ENCODE results near the gene FBXW8. TPM values are rescaled to one million over a fixed set of nuclear protein-coding genes. Genes with fewer than 3 reads are reported as not detected.

FBXW8 gene
- total and polyA plus RNA-seq, 4 donors: 3.9 to 20.3 (median 12.5) TPM

DNA sequence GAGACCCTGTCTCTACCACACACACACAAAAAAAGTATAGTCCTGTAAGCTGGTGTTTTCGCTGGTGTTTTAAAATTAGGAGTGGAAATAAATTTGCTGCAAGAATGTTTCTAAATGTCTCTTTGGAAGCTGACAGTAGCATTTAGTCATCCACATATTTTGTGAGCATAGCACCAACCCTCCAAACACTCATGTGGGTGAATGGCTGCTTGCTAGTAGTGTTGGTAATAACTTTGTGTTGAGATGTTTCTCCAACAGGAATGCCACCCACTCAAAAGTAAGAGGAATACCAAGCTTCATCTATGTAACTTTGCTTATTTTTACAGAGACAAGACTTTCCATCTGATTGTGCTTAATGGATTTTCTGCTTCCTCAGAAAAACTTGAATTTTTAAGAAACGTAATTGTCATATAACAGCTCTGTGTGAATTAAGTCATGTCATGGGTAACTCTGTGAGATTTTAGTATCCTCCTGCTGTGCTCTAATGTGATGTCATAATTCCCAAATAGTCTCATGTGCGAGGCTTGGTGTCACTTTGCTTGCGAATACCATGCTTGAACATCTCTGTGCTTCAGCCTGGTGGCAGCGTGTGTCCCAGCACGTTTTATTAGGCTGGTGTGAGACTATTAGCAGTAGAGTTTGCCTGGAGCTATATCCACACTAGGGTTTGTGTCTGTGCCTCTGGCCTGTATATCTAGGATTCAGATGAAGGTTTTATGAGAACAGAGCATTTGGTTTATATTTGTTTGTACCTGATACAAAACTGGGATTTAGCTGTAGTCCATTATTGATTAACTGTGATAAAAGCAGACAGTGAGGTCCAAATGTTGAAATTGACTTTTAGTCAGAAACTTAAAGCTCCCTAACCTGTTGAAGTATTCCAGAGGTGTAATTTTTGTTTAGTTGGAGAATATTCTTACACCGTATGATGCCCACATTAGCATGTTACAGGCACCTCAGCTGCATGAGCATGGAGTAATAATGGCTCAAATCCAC, 80.5 kb downstream of the FBXW8 start:
- Histone ChIP-seq H3K27ac (ENCODE audit: low read depth in 1 of 2, low read length in 1 of 2) (peak overlapping the region in 1 of 2 donors; percentile 25), H3K27me3 (ENCODE audit: control insufficient read depth in 3 of 3, insufficient read depth in 3 of 3, low read length in 2 of 3) (no peaks in the 10 kb centered on the region), H3K4me3 (no peak overlapping the region), H3K4me1 (ENCODE audit: control insufficient read depth in 5 of 5, insufficient read depth in 5 of 5, low read length in 5 of 5) (peaks cover 0 to 7% (median 0%) of the 10 kb centered on the region in 5 donors), H3K9ac (ENCODE audit: insufficient read depth in 1 of 2, low read length in 2 of 2) (no peak overlapping the region), H3K9me3 (ENCODE audit: control insufficient read depth in 4 of 4, insufficient read depth in 3 of 4, low read length in 3 of 4) (no peaks in the 10 kb centered on the region), H3K36me3 (ENCODE audit: control insufficient read depth in 4 of 4, insufficient read depth in 4 of 4, low read length in 4 of 4) (peaks cover 4 to 27% (median 14%) of the 10 kb centered on the region in 4 donors)
- no peak for DNase-seq
- TF ChIP-seq, protein P1, sequence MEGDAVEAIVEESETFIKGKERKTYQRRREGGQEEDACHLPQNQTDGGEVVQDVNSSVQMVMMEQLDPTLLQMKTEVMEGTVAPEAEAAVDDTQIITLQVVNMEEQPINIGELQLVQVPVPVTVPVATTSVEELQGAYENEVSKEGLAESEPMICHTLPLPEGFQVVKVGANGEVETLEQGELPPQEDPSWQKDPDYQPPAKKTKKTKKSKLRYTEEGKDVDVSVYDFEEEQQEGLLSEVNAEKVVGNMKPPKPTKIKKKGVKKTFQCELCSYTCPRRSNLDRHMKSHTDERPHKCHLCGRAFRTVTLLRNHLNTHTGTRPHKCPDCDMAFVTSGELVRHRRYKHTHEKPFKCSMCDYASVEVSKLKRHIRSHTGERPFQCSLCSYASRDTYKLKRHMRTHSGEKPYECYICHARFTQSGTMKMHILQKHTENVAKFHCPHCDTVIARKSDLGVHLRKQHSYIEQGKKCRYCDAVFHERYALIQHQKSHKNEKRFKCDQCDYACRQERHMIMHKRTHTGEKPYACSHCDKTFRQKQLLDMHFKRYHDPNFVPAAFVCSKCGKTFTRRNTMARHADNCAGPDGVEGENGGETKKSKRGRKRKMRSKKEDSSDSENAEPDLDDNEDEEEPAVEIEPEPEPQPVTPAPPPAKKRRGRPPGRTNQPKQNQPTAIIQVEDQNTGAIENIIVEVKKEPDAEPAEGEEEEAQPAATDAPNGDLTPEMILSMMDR (IDR thresholded peaks at IDR 0.05; ENCODE audit: control extremely low read depth, extremely low read depth): no peak
- WGBS, 2 donors: 95% methylated on average over 7 of the region's 7 CpGs
- no peak for ATAC-seq (ENCODE audit: insufficient read depth, low FRiP score)

DNA sequence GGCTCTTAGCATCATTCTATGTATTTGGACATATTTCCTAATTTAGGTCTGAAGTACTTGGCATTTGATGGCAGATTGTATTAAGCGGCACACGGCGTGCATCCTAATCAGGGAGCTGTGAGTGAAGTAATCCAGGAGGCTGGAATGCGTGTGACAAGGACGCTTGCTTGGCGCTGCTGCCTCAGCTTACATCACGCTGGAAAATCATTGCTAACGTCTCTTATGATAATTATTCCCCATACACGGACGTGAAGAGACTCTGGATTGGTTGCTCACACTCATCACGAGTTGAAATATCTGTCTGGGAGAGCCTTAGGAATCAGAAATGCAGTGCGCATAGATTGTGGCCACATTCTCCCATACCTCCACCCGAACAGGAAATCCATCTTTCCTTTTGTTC, 85.3 kb downstream of the FBXW8 start:
- Histone ChIP-seq H3K36me3 (ENCODE audit: control insufficient read depth in 4 of 4, insufficient read depth in 4 of 4, low read length in 4 of 4) (peaks cover 0 to 13% (median 3%) of the 10 kb centered on the region in 4 donors), H3K4me1 (ENCODE audit: control insufficient read depth in 5 of 5, insufficient read depth in 5 of 5, low read length in 5 of 5) (peaks cover 0 to 4% (median 0%) of the 10 kb centered on the region in 5 donors), H3K9ac (ENCODE audit: insufficient read depth in 1 of 2, low read length in 2 of 2) (no peak overlapping the region), H3K27ac (ENCODE audit: low read depth in 1 of 2, low read length in 1 of 2) (no peak overlapping the region), H3K4me3 (no peak overlapping the region), H3K27me3 (ENCODE audit: control insufficient read depth in 3 of 3, insufficient read depth in 3 of 3, low read length in 2 of 3) (no peaks in the 10 kb centered on the region), H3K9me3 (ENCODE audit: control insufficient read depth in 4 of 4, insufficient read depth in 3 of 4, low read length in 3 of 4) (no peaks in the 10 kb centered on the region)
- TF ChIP-seq, protein P1 (IDR thresholded peaks at IDR 0.05; ENCODE audit: control extremely low read depth, extremely low read depth): no peak
- WGBS, 2 donors: 90 to 95% methylated on average over 13 of the region's 13 CpGs
- DNase-seq: peak in 1 of 3 donors; percentile 14
- ATAC-seq (ENCODE audit: insufficient read depth, low FRiP score): no peak

DNA sequence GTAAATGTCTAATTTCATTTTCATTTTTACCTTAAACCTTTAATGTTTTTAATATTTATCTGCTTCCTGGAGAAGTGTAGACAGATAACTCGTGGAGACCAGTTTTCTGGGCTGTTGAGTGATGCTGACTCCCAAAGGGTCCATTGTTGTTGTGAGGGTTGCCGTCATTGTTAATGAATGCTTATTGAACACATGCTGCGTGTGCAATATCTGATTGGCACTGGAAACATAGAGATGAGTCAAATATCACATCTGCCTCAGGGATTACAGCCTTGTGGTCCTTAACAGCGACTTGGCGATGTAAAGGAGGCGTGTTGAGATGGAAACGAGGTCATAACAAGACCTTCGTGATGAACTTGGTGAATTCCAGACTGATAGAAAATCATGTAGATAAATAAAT, 85.9 kb downstream of the FBXW8 start:
- no peak overlapping the region for H3K4me3 ChIP-seq
- H3K4me1 ChIP-seq (ENCODE audit: control insufficient read depth in 5 of 5, insufficient read depth in 5 of 5, low read length in 5 of 5): peaks cover 0 to 4% (median 0%) of the 10 kb centered on the region in 5 donors
- H3K27me3 ChIP-seq (ENCODE audit: control insufficient read depth in 3 of 3, insufficient read depth in 3 of 3, low read length in 2 of 3): no peaks in the 10 kb centered on the region
- no peaks in the 10 kb centered on the region for H3K9me3 ChIP-seq (ENCODE audit: control insufficient read depth in 4 of 4, insufficient read depth in 3 of 4, low read length in 3 of 4)
- no peak overlapping the region for H3K9ac ChIP-seq (ENCODE audit: insufficient read depth in 1 of 2, low read length in 2 of 2)
- peaks cover 0 to 11% (median 3%) of the 10 kb centered on the region in 4 donors for H3K36me3 ChIP-seq (ENCODE audit: control insufficient read depth in 4 of 4, insufficient read depth in 4 of 4, low read length in 4 of 4)
- ATAC-seq (ENCODE audit: insufficient read depth, low FRiP score) (no peak), DNase-seq (no peak)
- WGBS, 2 donors: 90 to 96% methylated on average over 8 of the region's 8 CpGs
- no peak overlapping the region for H3K27ac ChIP-seq (ENCODE audit: low read depth in 1 of 2, low read length in 1 of 2)
- TF ChIP-seq, protein P1 (IDR thresholded peaks at IDR 0.05; ENCODE audit: control extremely low read depth, extremely low read depth): no peak

All from lung (tissue), 12 donors.